ENCODE results near the gene FARP1. TPM values are rescaled to one million over a fixed set of nuclear protein-coding genes. Genes with fewer than 3 reads are reported as not detected.

FARP1 gene
- total and polyA plus RNA-seq, 2 of the 8 experiments (the other 6 are each of a cell fraction or from before 2014, with no cell fraction given), result 24.7 to 104 TPM

- H3K36me3 ChIP-seq (ENCODE audit: control insufficient read depth in 2 of 4, insufficient read depth in 4 of 4, low read length in 3 of 4), result no peaks in the 10 kb centered on the region
- 86% methylated on average over 4 of the region's 4 CpGs; no CpG with 5 or more reads in 1 of the 2 experiments for WGBS, 2 experiments (ENCODE audit: extremely low coverage in 1 of 2, insufficient coverage in 1 of 2, insufficient read length in 1 of 2, insufficient replicate concordance in 2 of 2, low coverage in 1 of 2, low lambda C conversion rate in 2 of 2, missing lambda C conversion rate in 1 of 2)
- H3K9ac ChIP-seq (replicated peaks in 1 of 4; ENCODE audit: extremely low read depth in 1 of 4, low read depth in 3 of 4, low read length in 3 of 4), result no peak overlapping the region
- H3K4me2 ChIP-seq (ENCODE audit: insufficient read depth in 1 of 2, low read depth in 2 of 2, low read length in 2 of 2), result no peak overlapping the region
- no peak overlapping the region for H3K27ac ChIP-seq (ENCODE audit: low read depth, low read length)
- no peak overlapping the region for H2BK15ac ChIP-seq (ENCODE audit: low read length)
- H2AK5ac ChIP-seq (ENCODE audit: low read depth, low read length), result no peak overlapping the region
- no peak overlapping the region for H3K14ac ChIP-seq (ENCODE audit: insufficient read length)
- TF ChIP-seq TBP (IDR thresholded peaks at IDR 0.05; ENCODE audit: low read depth, low read length) (no peak), SIX5 (IDR thresholded peaks at IDR 0.05; ENCODE audit: low read depth, low read length) (no peak), ATF2 (IDR thresholded peaks at IDR 0.05; ENCODE audit: low read length) (no peak), CHD2 (IDR thresholded peaks at IDR 0.05; ENCODE audit: low read length) (no peak), SIRT6 (IDR thresholded peaks at IDR 0.05; ENCODE audit: low read length) (no peak), RAD21 (IDR thresholded peaks at IDR 0.05 in 1 of 2, conservative IDR thresholded peaks at IDR 0.05 in 1 of 2; ENCODE audit: low read depth in 2 of 2, low read length in 2 of 2) (no peak), TAF1 (IDR thresholded peaks at IDR 0.05; ENCODE audit: low read depth, low read length) (no peak)
- ChIA-PET POLR2A (ENCODE audit: partially characterized antibody) (no interaction called here), CTCF (ENCODE audit: partially characterized antibody) (interaction anchor here (0.6 to 1.7 kb wide), 12 partner anchors 9 to 319 kb away, joined by 3 to 8 read pairs (median 4); no protein-coding TSS in a partner anchor)
- no peak for DNase-seq (ENCODE audit: low read depth in 1 of 2, low spot score in 2 of 2)
- no peak overlapping the region for H2BK12ac ChIP-seq (ENCODE audit: low read depth, low read length)
- no peak overlapping the region; the same call in 1 of the 2 replicates for H4K8ac ChIP-seq (ENCODE audit: extremely low read depth, insufficient read depth, low read length)
- no peak overlapping the region for H3K18ac ChIP-seq (ENCODE audit: extremely low read depth, low read length)
- no peak for FAIRE-seq
- H3K23me2 ChIP-seq (ENCODE audit: low read depth, low read length), result no peaks in the 10 kb centered on the region
- no peak overlapping the region for H2BK120ac ChIP-seq (replicated peaks; ENCODE audit: low read depth, low read length)
- no peak overlapping the region for H4K91ac ChIP-seq (replicated peaks; ENCODE audit: insufficient read length, low read length)
- no peak overlapping the region for H4K5ac ChIP-seq (ENCODE audit: insufficient read length, low read depth, low read length)
- H4K20me1 ChIP-seq (replicated peaks in 1 of 2; ENCODE audit: control insufficient read depth in 1 of 2, insufficient read depth in 2 of 2, low read length in 2 of 2), result peaks cover 0 to 1% of the 10 kb centered on the region in 2 experiments
- no peak overlapping the region for H3K56ac ChIP-seq (replicated peaks; ENCODE audit: insufficient read length, low read depth, low read length)
- no peak overlapping the region for H3K4ac ChIP-seq (replicated peaks; ENCODE audit: insufficient read length, low read depth, low read length)
- H2AFZ ChIP-seq (ENCODE audit: low read length), result no peak overlapping the region
- no peak overlapping the region for H3K23ac ChIP-seq (ENCODE audit: insufficient read length)
- H3K79me1 ChIP-seq (ENCODE audit: low read depth, low read length), result no peaks in the 10 kb centered on the region
- H2BK20ac ChIP-seq (ENCODE audit: low read length), result no peak overlapping the region
- no peaks in the 10 kb centered on the region for H3K27me3 ChIP-seq (replicated peaks in 1 of 4; ENCODE audit: control insufficient read depth in 3 of 4, extremely low read depth in 1 of 4, insufficient read depth in 3 of 4, low read length in 3 of 4)
- H3K79me2 ChIP-seq (ENCODE audit: control insufficient read depth in 1 of 2, insufficient read depth in 2 of 2, low read length in 2 of 2), result no peaks in the 10 kb centered on the region; a peak in 1 of 4 replicates
- no peak overlapping the region for H2BK5ac ChIP-seq (ENCODE audit: low read depth, low read length)
- H3K4me3 ChIP-seq (ENCODE audit: extremely low read depth in 1 of 4, insufficient read depth in 2 of 4, low read depth in 3 of 4, low read length in 4 of 4), result no peak overlapping the region
- no peaks in the 10 kb centered on the region for H3K9me3 ChIP-seq (ENCODE audit: insufficient read depth in 2 of 2, low read depth in 1 of 2, low read length in 1 of 2)
- no peaks in the 10 kb centered on the region; a peak in 1 of 7 replicates for H3K4me1 ChIP-seq (replicated peaks in 1 of 4; ENCODE audit: control insufficient read depth in 3 of 4, insufficient read depth in 4 of 4, low read length in 3 of 4)
Measured at GRCh38 chr13:98352226-98352625, 209.3 kb downstream of the FARP1 start.

Measured in H1 (cell line).